Neural cell (in vitro differentiated cells): ENCODE measurements around the gene ATP5F1E. TPM values are rescaled to one million over a fixed set of nuclear protein-coding genes. Genes with fewer than 3 reads are reported as not detected.

Experiments used
- H2AFZ ChIP-seq: fragments of 200-600, 300-800 bp; sonication (generic), shearing (Covaris generic); 2 replicates; pipeline ENCODE4 v1.6.0; 2014; ENCODE audit warnings: low read depth, mild to moderate bottlenecking, antibody characterized with exemption, low read length, moderate library complexity
- H3F3A ChIP-seq: fragments of 200-600 bp; shearing (Covaris generic); 2 replicates; pipeline ENCODE4 v1.6.1; 2016; ENCODE audit warnings: mild to moderate bottlenecking, moderate library complexity, mixed read lengths, antibody characterized with exemption, low read length; ENCODE audit not compliant: insufficient read depth, poor library complexity, severe bottlenecking
- H3K27ac ChIP-seq: fragments of 200-600, 300-800 bp; sonication (generic), shearing (Covaris generic); 2 replicates; pipeline ENCODE4 v1.5.1; 2014; ENCODE audit warnings: mild to moderate bottlenecking, low read length, moderate library complexity
- H3K27me3 ChIP-seq: fragments of 300-800, 200-600 bp; sonication (generic), shearing (Covaris generic); 2 replicates; pipeline ENCODE4 v1.6.0; 2014; ENCODE audit warnings: mild to moderate bottlenecking, low read depth, low read length, moderate library complexity; ENCODE audit not compliant: insufficient read depth
- H3K36me3 ChIP-seq: fragments of 300-800, 200-600 bp; sonication (generic), shearing (Covaris generic); 2 replicates; pipeline ENCODE4 v1.5.1; 2014; ENCODE audit warnings: mild to moderate bottlenecking, antibody characterized with exemption, low read length, moderate library complexity; ENCODE audit not compliant: insufficient read depth
- H3K4me2 ChIP-seq: fragments of 300-800, 200-600 bp; sonication (generic), shearing (Covaris generic); 2 replicates; pipeline ENCODE4 v1.6.0; 2014; ENCODE audit warnings: mild to moderate bottlenecking, low read length
- H3K4me3 ChIP-seq: fragments of 300-800, 200-600 bp; sonication (generic), shearing (Covaris generic); 2 replicates; pipeline ENCODE4 v1.5.1; 2014; ENCODE audit warnings: mild to moderate bottlenecking, low read length, moderate library complexity
- H3K79me2 ChIP-seq: fragments of 200-600 bp; shearing (Covaris generic); replicated peaks from 2 replicates; pipeline ENCODE4 v1.6.0; 2014; ENCODE audit warnings: mild to moderate bottlenecking, low read length, moderate library complexity; ENCODE audit not compliant: insufficient read depth
- H3K9ac ChIP-seq: fragments of 300-800, 200-600 bp; sonication (generic), shearing (Covaris generic); 2 replicates; pipeline ENCODE4 v1.6.1; 2016; ENCODE audit warnings: mild to moderate bottlenecking, low read length, mixed read lengths
- H3K9me2 ChIP-seq: fragments of 200-600 bp; shearing (Covaris generic); 2 replicates; pipeline ENCODE4 v1.6.1; 2016; ENCODE audit warnings: mild to moderate bottlenecking, low read length, mixed read lengths; ENCODE audit not compliant: insufficient read depth
- H3K9me3 ChIP-seq: fragments of 200-600, 300-800 bp; sonication (generic), shearing (Covaris generic); 2 replicates; pipeline ENCODE4 v1.6.1; 2016; ENCODE audit warnings: mild to moderate bottlenecking, mixed run types, low read length, moderate library complexity, mixed read lengths
- H4K20me1 ChIP-seq: fragments of 200-600 bp; shearing (Covaris generic); 2 replicates; pipeline ENCODE4 v1.6.1; 2016; ENCODE audit warnings: mild to moderate bottlenecking, mixed run types; ENCODE audit not compliant: insufficient read depth
- EP300 ChIP-seq: fragments of 450-650 bp; conservative IDR thresholded peaks from 2 replicates; pipeline ENCODE4 v1.6.1; 2014; ENCODE audit warnings: antibody characterized with exemption, mild to moderate bottlenecking, moderate library complexity; ENCODE audit not compliant: poor library complexity, severe bottlenecking
- EZH2 ChIP-seq: fragments of 200-600, 300-800 bp; shearing (Covaris generic), sonication (generic); IDR thresholded peaks from 2 replicates; pipeline ENCODE4 v1.6.1; 2014; ENCODE audit warnings: antibody characterized with exemption, low read length, borderline replicate concordance, mild to moderate bottlenecking; ENCODE audit not compliant: insufficient read depth, poor library complexity, severe bottlenecking
- MXI1 ChIP-seq: fragments of 450-650 bp; conservative IDR thresholded peaks from 2 replicates; pipeline ENCODE4 v1.6.1; 2014; ENCODE audit warnings: antibody characterized with exemption, mild to moderate bottlenecking; ENCODE audit not compliant: poor library complexity, severe bottlenecking
- POLR2AphosphoS5 ChIP-seq: IDR thresholded peaks from 2 replicates; pipeline ENCODE4 v1.6.1; 2012
- RAD21 ChIP-seq: fragments of 450-650 bp; conservative IDR thresholded peaks from 2 replicates; pipeline ENCODE4 v1.6.1; 2014; ENCODE audit warnings: antibody characterized with exemption, mild to moderate bottlenecking, moderate library complexity
- SMC3 ChIP-seq: fragments of 450-650 bp; conservative IDR thresholded peaks from 2 replicates; pipeline ENCODE4 v1.6.1; 2014; ENCODE audit warnings: antibody characterized with exemption, mild to moderate bottlenecking, moderate library complexity; ENCODE audit not compliant: poor library complexity
- TAF1 ChIP-seq: IDR thresholded peaks from 2 replicates; pipeline ENCODE4 v1.6.1; 2012; ENCODE audit warnings: low read depth
- polyA plus RNA-seq: library from polyadenylated mRNA; depleted of rRNA; stranded (reverse); fragments of >200 nt; gene quantifications from 2 replicates; pipeline ENCODE4 v1.2.3, GENCODE V29; 2014
- TF ChIP-seq, protein P1 (sequence below): IDR thresholded peaks from 2 replicates; pipeline ENCODE4 v1.6.1; 2012; ENCODE audit warnings: borderline replicate concordance
- TF ChIP-seq, protein P2 (sequence below): fragments of 450-650 bp; IDR thresholded peaks from 2 replicates; pipeline ENCODE4 v1.5.1; 2014; ENCODE audit warnings: antibody characterized with exemption, mild to moderate bottlenecking, moderate library complexity; ENCODE audit not compliant: poor library complexity, severe bottlenecking

Gene ATP5F1E
- polyA plus RNA-seq, 1 donor from 2014 or later = 133 TPM

DNA sequence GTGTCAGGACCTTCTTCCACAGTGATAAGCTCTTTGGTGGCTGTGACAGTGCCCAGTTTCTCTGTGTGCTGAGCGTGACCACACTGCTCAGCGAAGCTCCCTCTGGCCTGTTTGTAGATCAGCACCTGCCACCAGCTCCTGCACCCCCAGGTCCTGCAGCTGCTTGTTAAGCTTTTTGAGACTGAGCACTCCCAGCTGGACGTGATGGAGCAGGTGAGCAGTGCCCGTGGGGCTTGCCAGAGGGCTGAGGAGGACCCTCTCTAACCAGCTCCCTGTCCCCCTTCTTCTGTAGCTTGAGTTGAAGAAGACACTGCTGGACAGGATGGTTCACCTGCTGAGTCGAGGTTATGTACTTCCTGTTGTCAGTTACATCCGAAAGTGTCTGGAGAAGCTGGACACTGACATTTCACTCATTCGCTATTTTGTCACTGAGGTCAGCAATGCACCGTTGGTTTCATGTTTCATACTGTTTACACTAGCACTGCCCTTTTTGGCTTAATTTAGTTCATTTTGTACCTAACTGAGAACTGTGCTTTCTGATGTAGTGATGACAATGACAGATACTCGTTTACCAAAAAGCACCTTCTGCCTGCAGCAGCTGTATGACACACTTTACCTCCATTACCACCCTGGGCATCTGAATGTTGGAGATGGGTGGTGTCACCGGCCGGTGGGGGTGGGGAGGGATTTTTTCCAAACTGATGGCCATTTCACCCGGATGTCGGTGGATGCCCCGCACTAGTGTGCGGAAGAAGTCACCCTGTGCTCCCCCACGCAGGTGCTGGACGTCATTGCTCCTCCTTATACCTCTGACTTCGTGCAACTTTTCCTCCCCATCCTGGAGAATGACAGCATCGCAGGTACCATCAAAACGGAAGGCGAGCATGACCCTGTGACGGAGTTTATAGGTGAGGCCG, 38.5 kb downstream of the ATP5F1E start:
- no peaks in the 10 kb centered on the region for H3K9me2 ChIP-seq
- H4K20me1 ChIP-seq = no peaks in the 10 kb centered on the region
- no peak overlapping the region for H3K4me3 ChIP-seq
- no peak overlapping the region for H3K4me2 ChIP-seq
- no peak for TF ChIP-seq TAF1
- H2AFZ ChIP-seq = no peak overlapping the region
- no peaks in the 10 kb centered on the region for H3K27me3 ChIP-seq
- H3K36me3 ChIP-seq = peaks cover 17% of the 10 kb centered on the region
- H3K27ac ChIP-seq = no peak overlapping the region
- no peaks in the 10 kb centered on the region for H3K79me2 ChIP-seq
- no peaks in the 10 kb centered on the region for H3K9me3 ChIP-seq
- no peak overlapping the region for H3K9ac ChIP-seq
- H3F3A ChIP-seq = no peaks in the 10 kb centered on the region

DNA sequence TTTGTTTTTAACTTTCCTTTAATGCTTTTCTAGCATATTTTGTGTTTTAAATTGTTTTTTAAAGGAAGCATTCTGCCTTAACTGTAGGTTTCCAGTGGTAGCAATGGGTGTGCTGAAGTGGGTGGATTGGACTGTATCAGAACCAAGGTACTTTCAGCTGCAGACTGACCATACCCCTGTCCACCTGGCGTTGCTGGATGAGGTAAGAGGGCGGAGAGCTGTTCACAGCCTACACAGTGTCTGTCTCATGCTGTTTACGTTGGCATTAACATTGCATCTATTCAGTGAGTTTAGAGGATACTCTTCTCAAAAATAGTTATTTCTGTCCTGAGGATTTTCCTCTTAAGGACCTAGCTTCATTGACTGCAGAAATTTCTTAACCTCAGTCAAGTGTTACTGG, 39.2 kb downstream of the ATP5F1E start:
- H3K4me2 ChIP-seq = no peak overlapping the region
- no peaks in the 10 kb centered on the region for H3K79me2 ChIP-seq
- H3K36me3 ChIP-seq = peaks cover 17% of the 10 kb centered on the region
- no peak overlapping the region for H3K4me3 ChIP-seq
- H2AFZ ChIP-seq = no peak overlapping the region
- H3K27ac ChIP-seq = no peak overlapping the region
- no peaks in the 10 kb centered on the region for H3F3A ChIP-seq
- no peak overlapping the region for H3K9ac ChIP-seq
- H3K9me3 ChIP-seq = no peaks in the 10 kb centered on the region
- no peaks in the 10 kb centered on the region for H3K9me2 ChIP-seq
- H4K20me1 ChIP-seq = no peaks in the 10 kb centered on the region
- TF ChIP-seq EP300 (no peak), POLR2AphosphoS5 (no peak), RAD21 (no peak), MXI1 (no peak), TAF1 (no peak), EZH2 (no peak), SMC3 (no peak)
- TF ChIP-seq, protein P1, sequence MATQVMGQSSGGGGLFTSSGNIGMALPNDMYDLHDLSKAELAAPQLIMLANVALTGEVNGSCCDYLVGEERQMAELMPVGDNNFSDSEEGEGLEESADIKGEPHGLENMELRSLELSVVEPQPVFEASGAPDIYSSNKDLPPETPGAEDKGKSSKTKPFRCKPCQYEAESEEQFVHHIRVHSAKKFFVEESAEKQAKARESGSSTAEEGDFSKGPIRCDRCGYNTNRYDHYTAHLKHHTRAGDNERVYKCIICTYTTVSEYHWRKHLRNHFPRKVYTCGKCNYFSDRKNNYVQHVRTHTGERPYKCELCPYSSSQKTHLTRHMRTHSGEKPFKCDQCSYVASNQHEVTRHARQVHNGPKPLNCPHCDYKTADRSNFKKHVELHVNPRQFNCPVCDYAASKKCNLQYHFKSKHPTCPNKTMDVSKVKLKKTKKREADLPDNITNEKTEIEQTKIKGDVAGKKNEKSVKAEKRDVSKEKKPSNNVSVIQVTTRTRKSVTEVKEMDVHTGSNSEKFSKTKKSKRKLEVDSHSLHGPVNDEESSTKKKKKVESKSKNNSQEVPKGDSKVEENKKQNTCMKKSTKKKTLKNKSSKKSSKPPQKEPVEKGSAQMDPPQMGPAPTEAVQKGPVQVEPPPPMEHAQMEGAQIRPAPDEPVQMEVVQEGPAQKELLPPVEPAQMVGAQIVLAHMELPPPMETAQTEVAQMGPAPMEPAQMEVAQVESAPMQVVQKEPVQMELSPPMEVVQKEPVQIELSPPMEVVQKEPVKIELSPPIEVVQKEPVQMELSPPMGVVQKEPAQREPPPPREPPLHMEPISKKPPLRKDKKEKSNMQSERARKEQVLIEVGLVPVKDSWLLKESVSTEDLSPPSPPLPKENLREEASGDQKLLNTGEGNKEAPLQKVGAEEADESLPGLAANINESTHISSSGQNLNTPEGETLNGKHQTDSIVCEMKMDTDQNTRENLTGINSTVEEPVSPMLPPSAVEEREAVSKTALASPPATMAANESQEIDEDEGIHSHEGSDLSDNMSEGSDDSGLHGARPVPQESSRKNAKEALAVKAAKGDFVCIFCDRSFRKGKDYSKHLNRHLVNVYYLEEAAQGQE = no peak
- TF ChIP-seq, protein P2, sequence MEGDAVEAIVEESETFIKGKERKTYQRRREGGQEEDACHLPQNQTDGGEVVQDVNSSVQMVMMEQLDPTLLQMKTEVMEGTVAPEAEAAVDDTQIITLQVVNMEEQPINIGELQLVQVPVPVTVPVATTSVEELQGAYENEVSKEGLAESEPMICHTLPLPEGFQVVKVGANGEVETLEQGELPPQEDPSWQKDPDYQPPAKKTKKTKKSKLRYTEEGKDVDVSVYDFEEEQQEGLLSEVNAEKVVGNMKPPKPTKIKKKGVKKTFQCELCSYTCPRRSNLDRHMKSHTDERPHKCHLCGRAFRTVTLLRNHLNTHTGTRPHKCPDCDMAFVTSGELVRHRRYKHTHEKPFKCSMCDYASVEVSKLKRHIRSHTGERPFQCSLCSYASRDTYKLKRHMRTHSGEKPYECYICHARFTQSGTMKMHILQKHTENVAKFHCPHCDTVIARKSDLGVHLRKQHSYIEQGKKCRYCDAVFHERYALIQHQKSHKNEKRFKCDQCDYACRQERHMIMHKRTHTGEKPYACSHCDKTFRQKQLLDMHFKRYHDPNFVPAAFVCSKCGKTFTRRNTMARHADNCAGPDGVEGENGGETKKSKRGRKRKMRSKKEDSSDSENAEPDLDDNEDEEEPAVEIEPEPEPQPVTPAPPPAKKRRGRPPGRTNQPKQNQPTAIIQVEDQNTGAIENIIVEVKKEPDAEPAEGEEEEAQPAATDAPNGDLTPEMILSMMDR = no peak
- H3K27me3 ChIP-seq = no peaks in the 10 kb centered on the region
